Measurements from ENCODE around the gene GRIN3B.
A peak's percentile ranks its signal among the peaks of the same experiment; 100 is the strongest.

GRIN3B gene

GRCh38 chr19:1009041-1009980 is 9.1 kb downstream of the GRIN3B start:
- DNase-seq: no peak

GRCh38 chr19:1009981-1010538 is 9.8 kb downstream of the GRIN3B start:
- DNase-seq: no peak

DNA sequence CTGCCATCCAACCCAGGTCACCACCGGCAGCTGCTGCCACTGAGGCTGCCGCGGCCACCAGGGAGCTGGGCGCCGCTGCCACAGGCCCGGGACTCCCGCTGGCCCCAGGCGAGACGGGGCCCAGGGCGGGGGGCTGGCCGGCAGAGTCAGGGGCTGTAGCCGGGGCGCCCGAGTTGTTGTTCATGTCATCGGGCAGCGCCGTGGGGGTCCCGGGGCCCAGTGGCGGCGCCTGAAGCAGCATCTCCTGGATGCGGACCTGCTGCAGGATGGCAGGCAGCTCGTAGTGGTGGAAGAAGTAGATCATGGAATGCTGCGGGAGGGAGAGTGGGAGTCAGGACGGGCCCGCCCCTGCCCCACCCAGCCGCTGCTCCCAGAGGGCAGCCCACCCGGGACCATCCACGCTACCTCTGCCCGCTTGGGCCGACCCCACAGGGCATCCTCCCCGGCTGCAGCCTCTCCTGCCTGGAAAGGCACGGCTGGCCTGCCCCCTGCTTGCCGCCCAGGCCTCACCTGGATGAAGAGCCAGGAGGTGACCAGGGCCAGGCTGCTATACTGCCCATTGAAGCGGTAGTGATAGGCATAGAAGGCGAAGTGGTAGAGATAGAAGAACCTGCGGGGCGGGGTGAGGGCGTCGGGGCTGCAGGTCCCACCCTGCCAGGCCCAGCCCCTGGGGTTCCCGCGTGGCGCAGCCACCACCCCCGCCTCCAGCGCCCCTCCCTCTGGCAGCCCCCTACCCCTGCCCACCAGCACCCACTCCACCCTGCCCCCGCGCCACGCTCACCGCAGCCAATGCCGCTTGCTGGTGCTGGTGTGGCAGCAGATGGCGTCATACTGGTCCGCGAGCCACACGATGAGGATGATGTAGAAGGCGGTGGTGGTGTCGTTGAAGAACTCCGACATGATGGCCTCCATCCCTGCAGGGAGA is 10.6 kb downstream of the GRIN3B start:
- DNase-seq: no peak

DNA sequence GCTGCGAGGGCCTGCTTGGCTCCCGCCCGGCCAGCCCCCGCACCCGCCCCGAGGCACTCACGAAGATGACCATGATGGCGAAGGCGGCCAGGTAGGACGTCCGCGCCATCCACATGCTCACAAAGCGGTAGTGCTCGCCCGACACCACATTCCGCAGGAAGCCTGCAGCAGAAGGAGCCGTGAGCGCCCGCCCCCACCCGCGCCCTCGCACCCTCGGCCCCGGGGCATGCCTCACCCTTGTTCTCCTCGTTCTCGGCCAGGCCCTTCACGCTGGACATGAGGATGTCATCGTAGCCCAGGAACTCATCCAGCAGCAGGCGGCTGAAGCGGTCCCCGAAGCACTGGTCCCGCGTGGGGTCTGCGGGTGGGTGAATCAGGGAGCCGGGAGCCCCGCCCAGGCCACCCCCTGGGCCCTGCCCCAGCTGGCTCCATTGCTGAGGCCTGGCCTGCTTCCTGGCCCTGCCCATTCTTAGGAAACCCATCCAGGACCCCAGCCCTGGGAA is 11.7 kb downstream of the GRIN3B start:
- no peak for DNase-seq

GRCh38 chr19:1012334-1012733 is 12.1 kb downstream of the GRIN3B start:
- DNase-seq: no peak

GRCh38 chr19:1013218-1013617 is 13.0 kb downstream of the GRIN3B start:
- DNase-seq: no peak

GRCh38 chr19:1014161-1015060 is 14.2 kb downstream of the GRIN3B start:
- DNase-seq: no peak

GRCh38 chr19:1015061-1015781 is 15.0 kb downstream of the GRIN3B start:
- no peak for DNase-seq

DNA sequence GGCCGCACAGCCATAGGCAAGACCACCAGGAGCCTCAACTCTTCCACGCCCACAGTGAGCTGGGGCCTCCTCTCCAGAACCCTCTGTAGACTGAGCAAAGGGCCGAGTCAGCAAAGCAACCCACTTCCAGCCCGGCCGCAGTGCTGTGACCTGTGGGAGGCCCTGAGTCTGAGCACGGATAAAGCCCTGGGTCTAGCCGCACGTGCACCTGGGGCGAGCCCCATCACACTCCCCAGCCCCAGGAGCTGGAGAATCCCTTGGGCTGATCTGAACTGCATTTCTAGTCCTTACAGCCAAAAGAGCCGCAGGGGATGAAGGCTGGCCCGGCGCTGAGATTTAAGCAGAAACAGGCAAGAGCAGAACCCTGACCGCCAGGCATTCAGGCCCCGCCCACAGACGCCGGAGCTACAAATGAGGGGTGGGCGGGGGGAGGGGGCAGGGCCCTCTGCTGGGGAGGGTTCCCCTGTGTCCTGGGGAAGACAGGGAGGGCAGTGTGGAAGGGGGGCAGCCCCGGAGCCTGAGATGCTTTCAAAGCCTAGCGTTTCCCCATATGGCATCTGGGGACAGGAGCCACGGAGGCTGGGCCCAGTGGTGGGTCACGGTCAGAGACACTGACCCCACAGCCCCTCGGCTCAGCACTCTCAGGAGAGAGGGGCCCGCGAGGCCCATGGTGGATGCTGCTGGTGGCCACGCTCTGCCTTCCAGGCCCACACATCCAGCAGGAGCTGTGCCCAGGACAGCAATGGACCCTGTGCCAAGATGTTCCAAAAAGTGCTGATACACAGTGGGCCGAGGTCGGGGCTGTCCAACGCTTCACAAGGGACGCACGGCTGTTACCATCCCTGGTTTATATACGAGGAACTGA is 15.8 kb downstream of the GRIN3B start:
- DNase-seq: no peak

GRCh38 chr19:1016647-1017114 is 16.5 kb downstream of the GRIN3B start:
- no peak for DNase-seq

- DNase-seq: no peak
Measured at GRCh38 chr19:1017115-1017905, 17.1 kb downstream of the GRIN3B start.

- no peak for DNase-seq
Measured at GRCh38 chr19:1017906-1018305, 17.7 kb downstream of the GRIN3B start.

GRCh38 chr19:1018393-1018792 is 18.2 kb downstream of the GRIN3B start:
- DNase-seq: no peak

GRCh38 chr19:1018932-1019615 is 18.9 kb downstream of the GRIN3B start:
- DNase-seq: no peak

GRCh38 chr19:1019616-1019961 is 19.4 kb downstream of the GRIN3B start:
- DNase-seq: no peak

DNA sequence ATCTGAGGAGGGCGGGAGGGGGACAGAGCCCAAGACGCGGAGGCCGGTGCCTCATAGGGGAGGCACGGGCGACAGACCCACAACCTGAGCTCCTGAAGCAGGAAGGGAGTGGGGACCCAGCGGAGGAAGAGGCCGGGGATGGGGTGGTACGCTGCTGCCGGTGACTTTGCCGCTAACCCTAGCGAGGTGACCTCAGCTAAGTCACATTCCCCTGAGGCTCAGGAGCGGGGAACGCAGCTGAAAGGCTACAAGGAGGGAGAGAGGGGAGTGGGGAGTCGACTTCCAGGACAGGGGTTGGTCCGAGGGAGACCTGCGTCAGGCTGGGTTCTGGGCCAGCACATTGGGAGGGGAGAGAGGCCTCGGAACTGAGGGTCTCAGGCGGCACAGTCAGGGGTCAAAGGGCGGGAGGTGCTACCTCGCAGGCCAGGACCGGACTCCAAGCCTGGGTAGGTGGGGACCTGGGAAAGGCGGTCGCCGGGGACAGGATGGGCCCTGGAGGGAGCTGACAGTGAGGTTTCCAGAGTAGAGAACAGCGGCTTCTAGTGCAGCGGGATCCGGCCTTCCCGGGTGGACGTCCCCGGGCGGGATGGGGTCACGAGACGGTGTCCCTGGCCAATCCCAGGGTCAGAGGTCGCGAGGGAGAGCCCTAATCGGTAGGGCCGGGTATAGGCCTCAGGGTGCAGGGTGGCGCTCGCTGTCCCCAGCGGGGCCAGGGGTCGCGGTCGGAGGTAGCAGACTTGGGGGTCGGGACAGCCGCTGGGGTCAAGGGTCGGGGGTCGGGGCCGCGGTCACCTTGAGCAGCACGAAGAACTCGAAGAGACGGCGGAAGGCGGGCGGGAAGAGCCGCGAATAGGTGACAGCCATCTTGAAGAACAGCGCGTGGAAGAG is 20.0 kb downstream of the GRIN3B start:
- no peak for DNase-seq

DNA sequence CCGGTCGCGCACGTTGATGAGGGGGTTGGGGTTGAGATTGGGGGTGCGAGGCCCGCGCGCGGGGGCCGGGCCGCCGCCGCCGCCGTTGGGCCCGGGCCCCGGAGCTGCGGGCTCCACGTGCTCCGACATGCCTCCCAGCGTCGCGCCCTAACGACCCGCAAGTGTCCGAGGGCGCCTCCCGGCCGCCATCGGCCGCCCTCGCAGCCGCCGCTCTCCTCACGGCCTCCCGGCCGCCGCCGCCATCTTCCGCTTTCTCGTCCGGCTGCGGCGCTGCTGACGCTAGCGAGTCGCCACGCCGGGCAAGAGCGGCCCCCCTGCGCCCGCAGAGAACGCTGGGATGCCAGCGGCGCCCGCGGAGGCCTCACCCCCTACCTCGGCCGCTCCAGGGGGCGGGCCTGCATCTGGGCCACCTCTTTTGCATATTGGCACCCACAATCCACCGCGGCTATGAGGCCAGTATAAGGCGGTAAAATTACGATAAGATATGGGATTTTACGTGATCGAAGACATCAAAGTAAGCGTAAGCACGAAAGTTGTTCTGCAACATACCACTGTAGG is 20.7 kb downstream of the GRIN3B start, which contains the start of gene TMEM259:
TSS of gene TMEM259 (minus strand) at position 256 of the 558 bp plus-strand sequence. CDS start at position 129, 127 bp downstream.
- DNase-seq: peak; percentile 96
